ENCODE measurements around the gene BCL2L1.

Gene BCL2L1

GRCh38 chr20:31723319-31724078, 831 bp upstream of the BCL2L1 start:
- DNase-seq (ENCODE audit: low read depth, low spot score) = peak; percentile 96

DNA sequence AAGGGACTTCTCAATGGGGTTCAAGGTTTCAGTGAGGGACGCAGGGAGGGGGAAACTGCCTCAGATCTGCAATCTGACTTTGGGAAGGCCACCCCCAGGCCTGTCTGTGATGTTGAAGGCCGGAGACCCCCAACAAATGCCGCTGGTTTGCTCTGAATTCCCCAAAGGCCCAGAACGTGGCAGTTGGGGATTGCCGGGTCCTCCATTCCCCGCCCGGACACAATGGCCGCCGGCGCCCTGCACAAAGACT, 326 bp upstream of the BCL2L1 start:
- DNase-seq (ENCODE audit: low read depth, low spot score) = no peak

- no peak for DNase-seq (ENCODE audit: low read depth, low spot score)
Measured at GRCh38 chr20:31721408-31722256, 1.0 kb downstream of the BCL2L1 start.

- DNase-seq (ENCODE audit: low read depth, low spot score) = no peak
Measured at GRCh38 chr20:31720486-31721407, 1.9 kb downstream of the BCL2L1 start.

GRCh38 chr20:31719644-31720485, 2.8 kb downstream of the BCL2L1 start:
- DNase-seq (ENCODE audit: low read depth, low spot score) = no peak

GRCh38 chr20:31718952-31719643, 3.6 kb downstream of the BCL2L1 start:
- no peak for DNase-seq (ENCODE audit: low read depth, low spot score)

- DNase-seq (ENCODE audit: low read depth, low spot score) = no peak
Measured at GRCh38 chr20:31717478-31718201, 5.0 kb downstream of the BCL2L1 start.

GRCh38 chr20:31716818-31717477, 5.7 kb downstream of the BCL2L1 start:
- no peak for DNase-seq (ENCODE audit: low read depth, low spot score)

DNA sequence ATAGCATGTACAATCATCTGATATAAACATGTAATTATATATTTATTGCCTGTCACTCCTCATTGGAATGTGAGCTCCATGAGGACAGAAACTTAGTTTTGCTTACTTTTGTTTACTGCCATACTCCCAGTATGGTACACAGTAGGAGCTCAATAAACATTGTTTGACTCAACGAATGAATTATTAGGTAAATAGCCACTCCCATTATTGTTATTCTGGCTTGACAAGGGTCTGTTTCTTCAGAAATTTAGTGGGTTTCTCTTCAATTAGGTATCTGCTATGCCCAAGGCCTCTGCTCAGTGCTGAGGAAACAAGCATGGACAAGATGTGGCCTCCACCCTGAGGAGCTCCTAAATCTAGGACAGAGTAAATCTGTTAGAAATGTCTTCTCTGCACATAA, 6.3 kb downstream of the BCL2L1 start:
- no peak for DNase-seq (ENCODE audit: low read depth, low spot score)

- DNase-seq (ENCODE audit: low read depth, low spot score) = no peak
Measured at GRCh38 chr20:31715766-31716165, 6.9 kb downstream of the BCL2L1 start.

DNA sequence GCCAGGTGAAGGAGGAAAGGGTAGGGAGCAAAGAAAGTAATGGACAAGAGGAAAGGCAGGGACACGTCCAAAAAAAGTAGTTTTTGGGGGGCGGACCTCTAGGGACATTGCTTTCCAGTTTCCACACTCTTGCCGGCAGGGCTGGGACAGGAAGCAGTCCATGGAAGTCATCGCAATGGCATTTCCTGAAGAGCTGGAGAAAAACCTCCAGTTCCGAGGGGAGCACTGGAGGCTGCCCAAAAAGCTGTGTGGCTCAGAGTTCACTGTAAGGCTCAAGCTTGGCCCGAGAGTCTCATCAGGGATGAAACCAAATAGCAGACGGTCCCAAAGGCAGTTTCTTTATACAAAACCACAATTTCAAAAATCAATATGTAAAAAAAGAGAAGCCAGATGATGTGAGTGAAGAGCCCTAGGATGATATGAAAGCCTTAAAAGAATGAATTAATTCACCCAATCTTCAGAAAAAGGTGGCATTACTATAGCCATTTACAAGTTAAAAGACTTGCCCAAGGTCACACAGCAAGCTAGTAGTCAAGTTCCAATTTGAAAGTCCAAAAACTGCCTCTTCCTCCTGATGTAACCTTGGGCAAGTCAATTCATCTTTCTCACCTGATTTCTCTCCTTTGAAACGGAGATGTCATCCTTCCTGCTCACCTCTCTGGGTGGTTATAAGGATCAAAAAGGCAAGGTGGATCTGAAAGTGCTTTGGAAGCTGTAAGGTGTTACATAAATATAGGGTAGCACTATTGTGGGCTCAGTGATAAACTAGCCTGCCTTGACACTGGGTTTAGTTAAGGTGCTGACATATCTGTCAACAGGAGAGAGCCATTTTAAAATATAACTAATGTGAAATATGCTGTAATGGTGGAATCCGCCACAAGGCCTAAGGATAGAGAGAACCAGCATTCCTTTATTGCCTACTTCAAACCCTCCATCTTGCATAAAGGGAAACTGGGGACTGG, 9.1 kb downstream of the BCL2L1 start:
- DNase-seq (ENCODE audit: low read depth, low spot score) = no peak

DNA sequence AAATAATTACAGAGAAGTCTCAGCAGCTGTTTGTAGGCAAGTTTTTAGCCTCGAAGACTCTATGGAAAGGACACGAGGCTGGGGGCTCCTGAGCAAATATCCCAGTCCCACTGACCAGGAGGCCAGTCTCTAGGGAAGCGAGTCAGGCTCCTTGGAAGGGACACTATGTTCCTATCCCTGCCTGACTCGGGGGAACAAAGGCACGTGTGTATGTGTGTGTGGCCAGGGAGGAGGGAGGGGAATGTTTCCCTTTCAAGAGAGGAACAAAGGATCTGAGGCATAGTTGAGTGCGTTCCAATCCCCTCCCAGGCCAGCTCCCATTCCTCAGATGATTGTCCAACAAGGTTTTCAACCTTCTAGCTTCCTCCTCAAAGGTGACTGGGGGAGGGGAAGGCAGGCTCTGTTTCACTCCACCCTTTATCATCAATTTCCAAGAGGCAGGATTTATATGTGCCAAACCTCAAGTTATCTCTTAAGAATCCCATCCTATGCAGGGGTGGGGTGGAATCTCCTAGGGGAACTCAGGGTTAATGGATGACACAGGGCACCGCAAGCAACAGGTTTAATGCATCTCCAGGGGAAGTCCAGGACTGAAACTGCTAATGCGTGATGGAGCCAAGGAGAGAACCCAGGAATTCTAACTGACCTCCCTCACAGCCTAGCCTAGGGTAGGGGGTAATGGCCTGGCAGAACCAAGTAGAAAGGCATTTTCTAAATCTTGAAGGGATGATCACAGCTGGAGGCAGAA, 9.9 kb downstream of the BCL2L1 start:
- no peak for DNase-seq (ENCODE audit: low read depth, low spot score)

DNA sequence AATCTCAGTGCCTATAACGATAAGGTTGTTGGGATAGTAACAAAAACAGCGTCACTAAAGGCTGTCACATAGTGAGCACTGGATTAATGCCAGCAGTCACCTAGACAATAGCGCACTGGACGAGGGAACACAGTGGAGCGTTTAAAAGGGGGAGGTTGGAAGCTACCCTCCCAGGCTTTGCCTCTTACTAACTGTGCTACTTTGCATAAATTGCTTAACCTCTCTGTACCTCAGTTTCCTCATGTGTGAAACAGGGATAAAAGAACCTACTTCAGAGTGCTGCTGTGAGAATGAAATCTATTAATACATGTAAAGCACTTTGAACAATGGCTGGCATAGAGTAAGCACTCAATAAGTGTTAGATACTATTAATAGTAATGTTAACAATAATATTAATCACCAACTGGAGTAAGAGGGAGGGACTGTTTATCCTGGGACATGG, 10.5 kb downstream of the BCL2L1 start:
- no peak for DNase-seq (ENCODE audit: low read depth, low spot score)

DNA sequence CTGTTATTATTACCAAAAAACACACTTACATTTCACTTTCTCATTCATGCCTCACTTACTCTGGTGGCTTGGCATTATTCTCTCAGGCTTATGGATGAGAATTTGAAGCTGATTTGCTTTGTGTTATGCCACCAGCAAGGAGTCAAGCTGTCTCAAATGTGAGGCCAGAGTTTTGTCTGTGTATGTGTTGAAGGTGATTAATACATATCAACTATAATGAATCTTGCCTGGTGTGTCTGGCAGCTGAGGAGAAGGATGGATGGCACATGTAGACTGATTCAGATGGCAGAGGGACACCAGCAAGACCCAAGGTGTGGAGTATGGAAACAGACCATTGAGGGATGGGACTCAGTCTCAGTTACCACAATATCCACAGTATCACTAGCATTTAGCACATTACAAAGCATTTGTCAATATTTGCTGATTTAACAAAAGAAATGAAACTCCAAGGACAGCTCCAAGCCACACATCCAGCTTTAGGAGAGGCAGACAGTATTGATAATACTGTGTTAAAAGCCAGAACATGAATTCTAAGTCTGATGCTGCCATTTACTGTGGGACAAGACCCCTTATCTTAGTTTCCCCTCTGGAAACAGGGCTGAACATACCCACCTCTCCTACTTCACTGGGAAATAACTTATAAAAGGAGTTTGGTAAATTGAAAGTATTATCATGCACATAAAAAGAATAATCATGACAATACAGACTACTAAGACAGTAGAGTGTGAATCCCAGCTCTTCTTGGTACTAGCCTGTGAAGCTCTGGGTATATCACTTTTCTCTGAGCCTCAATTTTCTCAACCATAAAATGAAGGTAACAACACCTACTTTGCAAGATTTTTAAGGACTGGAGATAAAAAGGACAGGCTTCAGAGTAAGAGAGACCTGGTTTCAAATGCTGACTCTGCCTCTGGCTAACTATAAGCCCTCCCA, 11.2 kb downstream of the BCL2L1 start:
- DNase-seq (ENCODE audit: low read depth, low spot score) = no peak

GRCh38 chr20:31710423-31711108, 12.1 kb downstream of the BCL2L1 start:
- no peak for DNase-seq (ENCODE audit: low read depth, low spot score)

DNA sequence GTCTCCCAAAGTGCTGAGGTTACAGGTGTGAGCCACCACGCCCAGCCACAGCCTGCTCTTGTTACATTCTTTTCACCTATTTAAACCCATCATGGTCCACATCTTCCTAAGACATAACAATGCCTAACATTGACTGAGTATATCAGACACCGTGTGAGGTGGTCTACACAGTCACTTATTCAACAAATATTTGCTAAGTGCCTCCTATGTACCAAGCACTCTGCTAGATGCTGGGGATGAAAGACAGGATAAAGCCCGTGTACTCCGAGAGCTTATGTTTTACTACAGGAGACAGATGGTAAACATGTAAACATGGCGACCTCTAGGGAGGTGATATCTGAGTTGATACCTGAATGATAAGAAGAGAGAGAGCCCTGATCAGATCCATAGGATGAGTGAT, 12.7 kb downstream of the BCL2L1 start:
- no peak for DNase-seq (ENCODE audit: low read depth, low spot score)

Data from activated naive CD8-positive, alpha-beta T cell treated with anti-CD3 and anti-CD28 coated beads, Interleukin-2, amount 50 U/mL, for 16 hours (primary cell).